ENCODE results near the gene MAN1B1.
"Not testable (repeated sequence)": the region's sequence is repeated elsewhere in the genome, so short reads cannot be mapped to it uniquely, and the experiment has no call there.

- TF ChIP-seq, protein P1, sequence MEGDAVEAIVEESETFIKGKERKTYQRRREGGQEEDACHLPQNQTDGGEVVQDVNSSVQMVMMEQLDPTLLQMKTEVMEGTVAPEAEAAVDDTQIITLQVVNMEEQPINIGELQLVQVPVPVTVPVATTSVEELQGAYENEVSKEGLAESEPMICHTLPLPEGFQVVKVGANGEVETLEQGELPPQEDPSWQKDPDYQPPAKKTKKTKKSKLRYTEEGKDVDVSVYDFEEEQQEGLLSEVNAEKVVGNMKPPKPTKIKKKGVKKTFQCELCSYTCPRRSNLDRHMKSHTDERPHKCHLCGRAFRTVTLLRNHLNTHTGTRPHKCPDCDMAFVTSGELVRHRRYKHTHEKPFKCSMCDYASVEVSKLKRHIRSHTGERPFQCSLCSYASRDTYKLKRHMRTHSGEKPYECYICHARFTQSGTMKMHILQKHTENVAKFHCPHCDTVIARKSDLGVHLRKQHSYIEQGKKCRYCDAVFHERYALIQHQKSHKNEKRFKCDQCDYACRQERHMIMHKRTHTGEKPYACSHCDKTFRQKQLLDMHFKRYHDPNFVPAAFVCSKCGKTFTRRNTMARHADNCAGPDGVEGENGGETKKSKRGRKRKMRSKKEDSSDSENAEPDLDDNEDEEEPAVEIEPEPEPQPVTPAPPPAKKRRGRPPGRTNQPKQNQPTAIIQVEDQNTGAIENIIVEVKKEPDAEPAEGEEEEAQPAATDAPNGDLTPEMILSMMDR (IDR thresholded peaks at IDR 0.05) = not testable (repeated sequence)
- TF ChIP-seq TCF7L2 (IDR thresholded peaks at IDR 0.05; ENCODE audit: low read depth, low read length); SIN3A (IDR thresholded peaks at IDR 0.05; ENCODE audit: borderline replicate concordance, insufficient read depth, low read depth, low read length): not testable (repeated sequence)
- TF ChIP-seq, protein P2, sequence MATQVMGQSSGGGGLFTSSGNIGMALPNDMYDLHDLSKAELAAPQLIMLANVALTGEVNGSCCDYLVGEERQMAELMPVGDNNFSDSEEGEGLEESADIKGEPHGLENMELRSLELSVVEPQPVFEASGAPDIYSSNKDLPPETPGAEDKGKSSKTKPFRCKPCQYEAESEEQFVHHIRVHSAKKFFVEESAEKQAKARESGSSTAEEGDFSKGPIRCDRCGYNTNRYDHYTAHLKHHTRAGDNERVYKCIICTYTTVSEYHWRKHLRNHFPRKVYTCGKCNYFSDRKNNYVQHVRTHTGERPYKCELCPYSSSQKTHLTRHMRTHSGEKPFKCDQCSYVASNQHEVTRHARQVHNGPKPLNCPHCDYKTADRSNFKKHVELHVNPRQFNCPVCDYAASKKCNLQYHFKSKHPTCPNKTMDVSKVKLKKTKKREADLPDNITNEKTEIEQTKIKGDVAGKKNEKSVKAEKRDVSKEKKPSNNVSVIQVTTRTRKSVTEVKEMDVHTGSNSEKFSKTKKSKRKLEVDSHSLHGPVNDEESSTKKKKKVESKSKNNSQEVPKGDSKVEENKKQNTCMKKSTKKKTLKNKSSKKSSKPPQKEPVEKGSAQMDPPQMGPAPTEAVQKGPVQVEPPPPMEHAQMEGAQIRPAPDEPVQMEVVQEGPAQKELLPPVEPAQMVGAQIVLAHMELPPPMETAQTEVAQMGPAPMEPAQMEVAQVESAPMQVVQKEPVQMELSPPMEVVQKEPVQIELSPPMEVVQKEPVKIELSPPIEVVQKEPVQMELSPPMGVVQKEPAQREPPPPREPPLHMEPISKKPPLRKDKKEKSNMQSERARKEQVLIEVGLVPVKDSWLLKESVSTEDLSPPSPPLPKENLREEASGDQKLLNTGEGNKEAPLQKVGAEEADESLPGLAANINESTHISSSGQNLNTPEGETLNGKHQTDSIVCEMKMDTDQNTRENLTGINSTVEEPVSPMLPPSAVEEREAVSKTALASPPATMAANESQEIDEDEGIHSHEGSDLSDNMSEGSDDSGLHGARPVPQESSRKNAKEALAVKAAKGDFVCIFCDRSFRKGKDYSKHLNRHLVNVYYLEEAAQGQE (IDR thresholded peaks at IDR 0.05; ENCODE audit: insufficient read depth in 1 of 2, low read depth in 2 of 2, low read length in 1 of 2) = not testable (repeated sequence)
Observed at GRCh38 chr9:137122796-137123467, 36.1 kb downstream of the MAN1B1 start.
